OCI-LY1 (cell line): ENCODE data around the gene SLC4A11.

Experiments used
- H2AFZ ChIP-seq: fragments of 200-600 bp; sonication (generic), shearing (Covaris generic); 2 replicates; pipeline ENCODE4 v1.6.0; 2014; ENCODE audit warnings: antibody characterized with exemption, mild to moderate bottlenecking, low read length
- H3F3A ChIP-seq: fragments of 200-600 bp; sonication (generic), shearing (Covaris generic); 2 replicates; pipeline ENCODE4 v1.6.0; 2014; ENCODE audit warnings: mild to moderate bottlenecking, antibody characterized with exemption, low read length, moderate library complexity; ENCODE audit not compliant: insufficient read depth
- H3K27ac ChIP-seq: fragments of 200-600 bp; sonication (generic); 2 replicates; pipeline ENCODE4 v1.5.1; 2014; ENCODE audit warnings: low read length, mixed run types, mild to moderate bottlenecking, low read depth; ENCODE audit not compliant: poor library complexity, severe bottlenecking
- H3K27me3 ChIP-seq: fragments of 200-600 bp; sonication (generic); 2 replicates; pipeline ENCODE4 v1.6.0; 2014; ENCODE audit warnings: antibody characterized with exemption, mild to moderate bottlenecking, low read length, moderate library complexity; ENCODE audit not compliant: insufficient read depth
- H3K36me3 ChIP-seq: fragments of 200-600 bp; sonication (generic); 2 replicates; pipeline ENCODE4 v1.6.1; 2014; ENCODE audit warnings: mild to moderate bottlenecking, antibody characterized with exemption, low read length, moderate library complexity, mixed read lengths; ENCODE audit not compliant: insufficient read depth
- H3K4me1 ChIP-seq: fragments of 200-600 bp; sonication (generic); 2 replicates; pipeline ENCODE4 v1.5.1; 2014; ENCODE audit warnings: mild to moderate bottlenecking, low read length, moderate library complexity; ENCODE audit not compliant: insufficient read depth, severe bottlenecking
- H3K4me2 ChIP-seq: fragments of 200-600 bp; sonication (generic), shearing (Covaris generic); 2 replicates; pipeline ENCODE4 v1.6.1; 2014; ENCODE audit warnings: low read length
- H3K4me3 ChIP-seq: fragments of 200-600 bp; sonication (generic); 2 replicates; pipeline ENCODE4 v1.5.1; 2014; ENCODE audit warnings: low read length, low read depth, mild to moderate bottlenecking, mixed read lengths; ENCODE audit not compliant: poor library complexity, severe bottlenecking
- H3K79me2 ChIP-seq: fragments of 200-600 bp; shearing (Covaris generic); 2 replicates; pipeline ENCODE4 v1.6.1; 2016; ENCODE audit warnings: mixed run types, low read length, mixed read lengths; ENCODE audit not compliant: insufficient read depth
- H3K9ac ChIP-seq: fragments of 200-600 bp; sonication (generic), shearing (Covaris generic); 2 replicates; pipeline ENCODE4 v1.6.1; 2014; ENCODE audit warnings: mild to moderate bottlenecking, low read length, mixed read lengths
- H3K9me2 ChIP-seq: fragments of 200-600 bp; sonication (generic), shearing (Covaris generic); 2 replicates; pipeline ENCODE4 v1.6.1; 2014; ENCODE audit warnings: low read depth, mild to moderate bottlenecking, low read length, mixed read lengths
- H3K9me3 ChIP-seq: fragments of 200-600 bp; shearing (Covaris generic); 2 replicates; pipeline ENCODE4 v1.6.1; 2014; ENCODE audit warnings: low read length, mixed read lengths
- H4K20me1 ChIP-seq: fragments of 200-600 bp; sonication (generic), shearing (Covaris generic); 2 replicates; pipeline ENCODE4 v1.6.0; 2016; ENCODE audit warnings: mild to moderate bottlenecking, low read length; ENCODE audit not compliant: insufficient read depth
- CTCF ChIP-seq: fragments of 200-600 bp; sonication (generic), shearing (Covaris generic); IDR thresholded peaks from 2 replicates; pipeline ENCODE4 v1.5.1; 2017; ENCODE audit warnings: mild to moderate bottlenecking, antibody characterized with exemption, low read length, moderate library complexity, mixed read lengths
- EZH2 ChIP-seq: fragments of 200-600 bp; sonication (generic), shearing (Covaris generic); IDR thresholded peaks from 2 replicates; pipeline ENCODE4 v1.8.0; 2017; ENCODE audit warnings: borderline replicate concordance, mixed run types, mild to moderate bottlenecking, antibody characterized with exemption, low read length, moderate library complexity, mixed read lengths

The SLC4A11 gene

GRCh38 chr20:3213226-3213625 is 25.8 kb downstream of the SLC4A11 start:
- no peak overlapping the region for H3K27ac ChIP-seq
- H3K27me3 ChIP-seq, result no peaks in the 10 kb centered on the region
- H3K9ac ChIP-seq, result no peak overlapping the region
- H3K4me3 ChIP-seq, result no peak overlapping the region
- peaks cover 10% of the 10 kb centered on the region; the same call in 1 of the 2 replicates for H3K79me2 ChIP-seq
- H3K9me3 ChIP-seq, result no peaks in the 10 kb centered on the region
- no peak overlapping the region for H2AFZ ChIP-seq
- TF ChIP-seq EZH2 (no peak), CTCF (no peak)
- peaks cover 17% of the 10 kb centered on the region for H3K4me1 ChIP-seq
- H3F3A ChIP-seq, result no peaks in the 10 kb centered on the region
- H3K36me3 ChIP-seq, result peaks cover 43% of the 10 kb centered on the region
- no peaks in the 10 kb centered on the region for H3K9me2 ChIP-seq
- H4K20me1 ChIP-seq, result no peaks in the 10 kb centered on the region
- H3K4me2 ChIP-seq, result no peak overlapping the region

GRCh38 chr20:3210346-3210745 is 28.6 kb downstream of the SLC4A11 start:
- Histone ChIP-seq H3F3A (no peaks in the 10 kb centered on the region), H3K27me3 (no peaks in the 10 kb centered on the region), H3K4me2 (peak overlapping the region; percentile 97), H3K9me3 (no peaks in the 10 kb centered on the region), H3K4me3 (peak overlapping the region; percentile 77), H3K36me3 (peaks cover 24% of the 10 kb centered on the region), H3K9ac (peak overlapping the region; percentile 87), H3K4me1 (peaks cover 21% of the 10 kb centered on the region), H3K27ac (no peak overlapping the region), H4K20me1 (no peaks in the 10 kb centered on the region), H2AFZ (no peak overlapping the region), H3K9me2 (no peaks in the 10 kb centered on the region), H3K79me2 (peaks cover 10% of the 10 kb centered on the region; the same call in 1 of the 2 replicates)
- TF ChIP-seq EZH2, result no peak
- no peak for TF ChIP-seq CTCF

GRCh38 chr20:3209946-3210317 is 29.1 kb downstream of the SLC4A11 start:
- H3K36me3 ChIP-seq, result peaks cover 20% of the 10 kb centered on the region
- H4K20me1 ChIP-seq, result no peaks in the 10 kb centered on the region
- H3K27me3 ChIP-seq, result no peaks in the 10 kb centered on the region
- peak overlapping the region; percentile 97 for H3K4me2 ChIP-seq
- no peaks in the 10 kb centered on the region for H3F3A ChIP-seq
- peak overlapping the region; percentile 87 for H3K9ac ChIP-seq
- H3K79me2 ChIP-seq, result peaks cover 10% of the 10 kb centered on the region; the same call in 1 of the 2 replicates
- peak overlapping the region; percentile 77 for H3K4me3 ChIP-seq
- H3K4me1 ChIP-seq, result peaks cover 21% of the 10 kb centered on the region
- peak overlapping the region; percentile 63 for H3K27ac ChIP-seq
- no peaks in the 10 kb centered on the region for H3K9me3 ChIP-seq
- H3K9me2 ChIP-seq, result no peaks in the 10 kb centered on the region
- TF ChIP-seq EZH2 (no peak), CTCF (no peak)
- H2AFZ ChIP-seq, result no peak overlapping the region
